Fibroblast of pulmonary artery (primary cell): ENCODE measurements around the gene CBL.

Source experiments
- DNase-seq: peaks from one replicate; pipeline ENCODE4 v3.0.0-alpha.2; 2010; ENCODE audit warnings: low read depth
- H3K4me3 ChIP-seq: replicated peaks from 2 replicates; pipeline ENCODE4 v1.5.1; 2011; ENCODE audit warnings: low read depth, mild to moderate bottlenecking, control low read depth, low read length, moderate library complexity
- CTCF ChIP-seq: IDR thresholded peaks from 2 replicates; pipeline ENCODE4 v1.5.1; 2011; ENCODE audit warnings: mild to moderate bottlenecking, control low read depth, low read length, inconsistent platforms; ENCODE audit errors: missing control alignments

The CBL gene

GRCh38 chr11:119202554-119202953 is 3.6 kb upstream of the CBL start:
- no peak for DNase-seq
- TF ChIP-seq CTCF, result no peak
- no peak overlapping the region for H3K4me3 ChIP-seq

- H3K4me3 ChIP-seq, result no peak overlapping the region
- DNase-seq, result no peak
- TF ChIP-seq CTCF, result no peak
Measured at GRCh38 chr11:119204066-119204465, 2.1 kb upstream of the CBL start.

- peak overlapping the region; percentile 92 for H3K4me3 ChIP-seq
- TF ChIP-seq CTCF, result no peak
- DNase-seq, result no peak
Measured at GRCh38 chr11:119205080-119205479, 1.1 kb upstream of the CBL start.

GRCh38 chr11:119206511-119207414 is 624 bp downstream of the CBL start:
- DNase-seq, result peak; percentile 16
- TF ChIP-seq CTCF, result no peak
- H3K4me3 ChIP-seq, result peak overlapping the region; percentile 92

- no peak for DNase-seq
- no peak for TF ChIP-seq CTCF
- H3K4me3 ChIP-seq, result peak overlapping the region; percentile 92
Measured at GRCh38 chr11:119207415-119207960, 1.3 kb downstream of the CBL start.

GRCh38 chr11:119209186-119209585 is 3.0 kb downstream of the CBL start:
- DNase-seq, result no peak

More at GRCh38 chr11:119209186-119209585, 3.0 kb downstream of the CBL start:
- no peak overlapping the region for H3K4me3 ChIP-seq
- no peak for TF ChIP-seq CTCF
